Upper lobe of left lung (tissue), 4 donors: ENCODE measurements around the gene RABL6.

ENCODE experiments used
- EP300 ChIP-seq, 4 donors: sonication (generic); formaldehyde crosslinking; IDR thresholded peaks; one replicate each; pipeline ENCODE4 v1.5.1; 2017; ENCODE audit warnings: antibody characterized with exemption in 4 of 4, control low read depth in 2 of 4
- TF ChIP-seq, protein P1 (sequence below), 6 experiments: fragments of 450-650 bp in 4 of 6; fragments of 200-600 bp in 2 of 6; sonication (generic) in 2 of 6; IDR thresholded peaks; one replicate each; pipeline ENCODE4 v1.5.1; 2016 to 2019; ENCODE audit warnings: antibody characterized with exemption in 6 of 6

DNA sequence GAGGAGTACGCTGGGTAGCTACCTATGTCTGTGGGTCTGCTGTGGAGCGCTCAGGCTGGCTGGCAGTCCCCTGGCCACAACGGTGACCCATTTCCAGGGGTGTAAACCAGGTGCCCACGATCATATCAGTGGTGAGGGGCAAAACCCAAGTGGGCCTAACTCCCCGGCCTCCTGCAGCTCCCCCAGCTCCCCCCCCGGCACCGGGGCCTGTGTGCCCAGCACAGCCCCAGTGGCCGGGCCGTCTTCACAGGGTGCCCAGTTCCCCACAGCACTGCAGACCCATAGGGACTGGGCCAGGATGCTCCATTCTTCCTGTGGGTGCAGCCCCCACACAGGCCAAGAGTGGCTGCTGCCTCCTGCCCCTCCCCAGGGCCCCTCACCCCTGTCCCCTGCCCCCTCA, 48.7 kb upstream of the RABL6 start:
- no peak for TF ChIP-seq EP300 (IDR thresholded peaks at IDR 0.05)
- TF ChIP-seq, protein P1, sequence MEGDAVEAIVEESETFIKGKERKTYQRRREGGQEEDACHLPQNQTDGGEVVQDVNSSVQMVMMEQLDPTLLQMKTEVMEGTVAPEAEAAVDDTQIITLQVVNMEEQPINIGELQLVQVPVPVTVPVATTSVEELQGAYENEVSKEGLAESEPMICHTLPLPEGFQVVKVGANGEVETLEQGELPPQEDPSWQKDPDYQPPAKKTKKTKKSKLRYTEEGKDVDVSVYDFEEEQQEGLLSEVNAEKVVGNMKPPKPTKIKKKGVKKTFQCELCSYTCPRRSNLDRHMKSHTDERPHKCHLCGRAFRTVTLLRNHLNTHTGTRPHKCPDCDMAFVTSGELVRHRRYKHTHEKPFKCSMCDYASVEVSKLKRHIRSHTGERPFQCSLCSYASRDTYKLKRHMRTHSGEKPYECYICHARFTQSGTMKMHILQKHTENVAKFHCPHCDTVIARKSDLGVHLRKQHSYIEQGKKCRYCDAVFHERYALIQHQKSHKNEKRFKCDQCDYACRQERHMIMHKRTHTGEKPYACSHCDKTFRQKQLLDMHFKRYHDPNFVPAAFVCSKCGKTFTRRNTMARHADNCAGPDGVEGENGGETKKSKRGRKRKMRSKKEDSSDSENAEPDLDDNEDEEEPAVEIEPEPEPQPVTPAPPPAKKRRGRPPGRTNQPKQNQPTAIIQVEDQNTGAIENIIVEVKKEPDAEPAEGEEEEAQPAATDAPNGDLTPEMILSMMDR (IDR thresholded peaks at IDR 0.05): no peak
